ENCODE results near the gene SNX18. TPM values are rescaled to one million over a fixed set of nuclear protein-coding genes. Genes with fewer than 3 reads are reported as not detected.

SNX18 gene
- total and polyA plus RNA-seq, 2 donors (not counting 1 experiment from before 2014, with no cell fraction given): 10.6 to 31.6 TPM

DNA sequence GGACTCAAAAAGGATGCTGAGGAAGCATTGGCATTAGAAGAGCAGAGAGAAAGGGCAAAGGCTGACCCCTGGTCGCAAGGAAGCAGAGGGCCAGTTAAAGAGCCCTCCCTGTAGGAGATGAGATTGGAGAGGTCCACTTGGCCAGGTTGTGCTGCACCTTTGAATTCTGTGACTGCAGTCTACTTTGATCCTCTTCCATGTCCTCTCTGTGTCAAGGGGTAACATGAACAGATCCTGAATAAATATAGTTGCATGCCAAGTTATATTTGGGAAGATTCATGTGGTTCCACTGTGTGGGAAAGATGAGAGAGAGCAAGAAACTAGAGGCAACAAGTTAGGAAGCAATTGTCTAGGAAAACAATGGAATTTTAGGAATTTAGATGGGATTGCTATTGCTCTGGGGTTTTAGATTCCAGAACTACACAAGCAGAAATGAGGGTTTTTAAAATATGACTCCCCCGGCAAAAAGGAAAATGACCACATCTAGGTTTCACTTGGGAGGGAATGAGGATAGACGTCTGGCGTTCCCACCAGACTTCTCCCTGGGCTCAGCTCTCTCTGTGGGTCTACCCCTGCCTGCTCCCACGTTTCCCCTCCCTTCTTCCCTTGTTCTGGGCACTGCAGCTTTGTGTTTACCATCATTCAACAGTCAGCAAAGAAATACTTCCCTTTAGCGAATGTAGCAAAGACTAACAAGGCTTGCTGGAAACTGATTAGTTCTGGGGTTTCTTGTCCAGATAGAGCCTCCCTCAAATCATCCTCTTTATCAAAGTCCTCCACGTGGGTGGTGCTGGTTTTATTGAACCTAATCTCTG lies 63.6 kb downstream of the SNX18 start:
- ChIA-PET CTCF (interaction anchor here (0.9 kb wide), 1 partner anchor 80 kb away, joined by 3 read pairs; no protein-coding TSS in a partner anchor), POLR2A (no interaction called here)
- Mint-ChIP-seq H3K4me1 (peaks cover 14% of the 10 kb centered on the region), H3K9me3 (ENCODE audit: insufficient read depth) (peaks cover under 1% of the 10 kb centered on the region), H3K27me3 (no peaks in the 10 kb centered on the region), H3K4me3 (no peak overlapping the region), H3K27ac (no peak overlapping the region)
- ATAC-seq (ENCODE audit: low read depth): no peak
- no peak overlapping the region for H3K4me2 ChIP-seq (replicated peaks; ENCODE audit: low read depth, low read length, poor library complexity, severe bottlenecking)
- intact Hi-C loops (cut with micrococcal nuclease): no loop called here
- no peaks in the 10 kb centered on the region for H3K79me2 ChIP-seq (ENCODE audit: control insufficient read depth, insufficient read depth, low read length)
- WGBS (ENCODE audit: insufficient coverage): 64% methylated on average over 5 of the region's 7 CpGs
- H3K9me3 ChIP-seq (ENCODE audit: control extremely low read depth in 1 of 3, control insufficient read depth in 2 of 3, insufficient read depth in 1 of 3, low read length in 2 of 3): peaks cover 0 to 8% (median 2%) of the 10 kb centered on the region in 3 donors
- no peaks in the 10 kb centered on the region for H3K27me3 ChIP-seq (replicated peaks in 1 of 4; ENCODE audit: control extremely low read depth in 1 of 4, control insufficient read depth in 3 of 4, insufficient read depth in 4 of 4, low read length in 3 of 4)
- peak overlapping the region; percentile 44 for H2AFZ ChIP-seq (ENCODE audit: insufficient read depth, low read depth, low read length, poor library complexity, severe bottlenecking)
- H3K4me1 ChIP-seq (ENCODE audit: control insufficient read depth in 2 of 2, insufficient read depth in 2 of 2, low read length in 2 of 2): peaks cover 0 to 8% of the 10 kb centered on the region in 2 donors
- TF ChIP-seq EZH2 (IDR thresholded peaks at IDR 0.05; ENCODE audit: borderline replicate concordance, insufficient read depth, low read depth, low read length, poor library complexity, severe bottlenecking): no peak
- TF ChIP-seq, protein P1, sequence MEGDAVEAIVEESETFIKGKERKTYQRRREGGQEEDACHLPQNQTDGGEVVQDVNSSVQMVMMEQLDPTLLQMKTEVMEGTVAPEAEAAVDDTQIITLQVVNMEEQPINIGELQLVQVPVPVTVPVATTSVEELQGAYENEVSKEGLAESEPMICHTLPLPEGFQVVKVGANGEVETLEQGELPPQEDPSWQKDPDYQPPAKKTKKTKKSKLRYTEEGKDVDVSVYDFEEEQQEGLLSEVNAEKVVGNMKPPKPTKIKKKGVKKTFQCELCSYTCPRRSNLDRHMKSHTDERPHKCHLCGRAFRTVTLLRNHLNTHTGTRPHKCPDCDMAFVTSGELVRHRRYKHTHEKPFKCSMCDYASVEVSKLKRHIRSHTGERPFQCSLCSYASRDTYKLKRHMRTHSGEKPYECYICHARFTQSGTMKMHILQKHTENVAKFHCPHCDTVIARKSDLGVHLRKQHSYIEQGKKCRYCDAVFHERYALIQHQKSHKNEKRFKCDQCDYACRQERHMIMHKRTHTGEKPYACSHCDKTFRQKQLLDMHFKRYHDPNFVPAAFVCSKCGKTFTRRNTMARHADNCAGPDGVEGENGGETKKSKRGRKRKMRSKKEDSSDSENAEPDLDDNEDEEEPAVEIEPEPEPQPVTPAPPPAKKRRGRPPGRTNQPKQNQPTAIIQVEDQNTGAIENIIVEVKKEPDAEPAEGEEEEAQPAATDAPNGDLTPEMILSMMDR (IDR thresholded peaks at IDR 0.05): no peak
- no peaks in the 10 kb centered on the region for H4K20me1 ChIP-seq (ENCODE audit: control insufficient read depth, insufficient read depth, low read length, poor library complexity, severe bottlenecking)
- no peak overlapping the region for H3K4me3 ChIP-seq (ENCODE audit: control extremely low read depth in 1 of 5, extremely low read depth in 1 of 5, insufficient read depth in 1 of 5, low read depth in 2 of 5, low read length in 4 of 5)
- H3K9ac ChIP-seq (ENCODE audit: low read length): no peak overlapping the region
- H3K36me3 ChIP-seq (replicated peaks in 1 of 2; ENCODE audit: control extremely low read depth in 1 of 2, control insufficient read depth in 1 of 2, extremely low read depth in 1 of 2, insufficient read depth in 2 of 2, low read length in 1 of 2): no peaks in the 10 kb centered on the region
- DNase-seq: no peak
- H3K27ac ChIP-seq (ENCODE audit: low read length in 2 of 2): no peak overlapping the region
